GM18502 (cell line): ENCODE data around the gene BLTP2.
"Not testable (repeated sequence)": the region's sequence is repeated elsewhere in the genome, so short reads cannot be mapped to it uniquely, and the experiment has no call there.

ENCODE experiments used
- ATAC-seq: cut with Tn5 transposase; IDR thresholded peaks from one replicate; pipeline ENCODE4 v1.9.1; 2021; ENCODE audit warnings: mild to moderate bottlenecking; ENCODE audit not compliant: unreplicated experiment, poor library complexity

Gene BLTP2

DNA sequence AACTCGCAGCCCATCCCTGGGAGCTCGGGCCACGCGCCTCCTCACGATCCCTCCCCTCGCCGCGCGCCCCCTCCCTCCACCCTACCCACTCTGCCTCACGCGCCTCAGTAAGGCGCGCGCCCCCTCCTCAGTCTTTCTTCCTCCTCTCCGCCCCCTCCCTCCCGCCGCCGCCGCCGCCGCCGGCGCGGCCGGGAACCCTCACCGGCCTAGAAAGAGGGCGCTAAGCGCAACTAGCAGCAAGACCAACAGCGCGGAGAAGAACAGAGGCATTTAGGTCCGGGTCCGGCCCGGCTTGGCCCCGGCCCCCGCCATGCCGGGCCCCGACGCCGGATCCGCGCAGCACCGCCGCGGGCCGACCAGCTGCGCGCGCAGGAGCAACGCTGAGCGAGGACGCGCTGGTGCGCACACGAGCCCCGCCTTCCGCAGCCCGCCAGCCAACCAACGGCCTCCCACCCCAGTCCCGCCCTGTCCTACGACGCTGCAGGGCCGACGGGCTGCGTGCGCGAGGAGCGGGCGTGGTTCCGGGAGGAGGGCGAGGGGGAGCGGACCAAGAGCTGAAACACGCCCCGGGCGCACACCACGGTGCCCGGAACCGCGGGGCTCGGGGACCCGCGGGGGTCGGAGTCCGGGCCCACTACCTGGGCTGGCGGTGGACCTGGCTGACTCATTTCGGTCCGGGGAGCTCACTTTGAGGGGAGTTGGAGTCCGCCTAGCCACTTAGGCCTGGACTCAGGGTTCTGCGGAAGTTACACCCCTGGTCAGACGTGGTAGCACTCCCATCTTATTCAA is at the start of gene BLTP2:
Gene BLTP2 (minus strand): TSS at position 372 of the 789 bp plus-strand sequence. CDS start 102 bp downstream, at position 270.
- ATAC-seq: peak; percentile 92

DNA sequence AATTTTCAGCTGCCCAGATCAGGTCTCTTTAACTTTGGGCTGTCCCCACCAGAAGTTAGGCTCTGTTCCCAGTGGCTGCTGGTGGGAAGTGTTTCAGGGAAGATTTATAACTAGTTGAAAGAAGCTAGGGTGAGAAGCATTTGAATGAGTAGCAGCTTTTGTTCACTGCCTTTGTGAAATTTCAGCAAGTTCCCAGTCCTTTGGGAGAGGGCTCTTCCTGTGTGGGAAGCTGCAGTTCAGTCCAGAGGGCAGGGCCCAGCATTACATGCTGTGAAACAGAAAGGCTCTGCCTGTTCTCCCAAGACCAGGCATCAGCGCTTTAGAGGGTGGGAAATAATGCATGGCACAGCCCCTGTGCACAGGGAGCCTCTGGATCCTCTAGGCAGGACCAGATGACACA is 48.9 kb upstream of the BLTP2 start:
- ATAC-seq: no peak

- ATAC-seq: no peak
Measured at GRCh38 chr17:28689011-28689410, 44.1 kb upstream of the BLTP2 start.

DNA sequence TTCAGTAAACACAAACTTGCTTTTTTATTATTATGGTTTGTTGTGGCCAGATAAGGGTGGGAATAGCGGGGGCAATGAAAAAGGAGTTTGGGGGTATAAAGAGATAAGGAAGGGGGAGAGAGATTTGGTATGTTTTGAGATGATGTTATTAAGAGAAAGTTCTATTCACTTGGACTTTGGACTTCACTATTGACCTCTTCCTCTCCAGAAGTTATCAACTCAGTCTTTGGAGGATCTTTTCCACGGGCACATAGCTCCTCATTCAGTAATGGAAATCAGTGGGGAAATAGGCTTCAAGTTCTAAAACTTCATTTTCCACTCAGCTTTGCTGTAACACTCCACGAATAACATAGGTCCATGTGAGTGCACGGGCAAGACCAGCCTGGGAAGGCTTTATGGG is 43.5 kb upstream of the BLTP2 start:
- no peak for ATAC-seq

GRCh38 chr17:28686296-28686695 is 41.3 kb upstream of the BLTP2 start:
- no peak for ATAC-seq

DNA sequence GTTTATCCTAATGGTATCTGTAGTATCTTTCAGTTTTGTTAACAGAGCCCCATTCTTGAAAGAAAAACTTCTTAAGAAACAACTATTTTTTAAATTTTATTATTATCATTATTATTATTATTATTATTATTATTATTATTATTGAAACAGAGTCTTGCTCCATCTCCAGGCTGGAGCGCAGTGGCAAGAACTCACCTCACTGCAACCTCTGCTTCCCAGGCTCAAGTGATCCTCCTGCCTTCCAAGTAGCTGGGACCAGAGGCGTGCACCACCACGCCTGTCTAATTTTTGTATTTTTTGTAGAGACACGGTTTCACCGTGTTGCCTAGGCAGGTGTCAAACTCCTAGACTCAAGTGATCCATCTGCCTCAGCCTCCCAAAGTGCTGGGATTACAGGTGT is 40.4 kb upstream of the BLTP2 start:
- no peak for ATAC-seq

DNA sequence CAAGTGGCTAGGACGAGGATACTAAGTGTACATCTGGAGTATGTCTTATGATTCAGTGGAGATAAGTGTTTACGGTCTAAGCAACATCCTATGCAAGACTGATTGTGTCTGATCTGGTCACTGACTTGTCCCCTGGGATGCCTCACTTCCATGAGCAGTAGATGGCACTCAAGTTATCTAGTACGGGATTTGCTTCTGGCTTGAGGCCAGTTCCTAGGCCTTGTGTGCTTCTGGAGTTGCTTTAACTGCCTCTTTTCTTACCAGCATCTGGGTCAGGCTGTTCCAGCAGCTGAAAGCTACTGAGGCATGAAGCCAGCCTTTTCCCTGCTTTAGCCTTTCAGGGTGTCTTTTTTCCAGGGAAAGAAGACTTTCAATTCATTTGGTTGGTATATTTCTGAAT is 40.0 kb upstream of the BLTP2 start:
- no peak for ATAC-seq

GRCh38 chr17:28682655-28683054 is 37.7 kb upstream of the BLTP2 start:
- no peak for ATAC-seq

GRCh38 chr17:28675980-28676379 is 31.0 kb upstream of the BLTP2 start:
- no peak for ATAC-seq

DNA sequence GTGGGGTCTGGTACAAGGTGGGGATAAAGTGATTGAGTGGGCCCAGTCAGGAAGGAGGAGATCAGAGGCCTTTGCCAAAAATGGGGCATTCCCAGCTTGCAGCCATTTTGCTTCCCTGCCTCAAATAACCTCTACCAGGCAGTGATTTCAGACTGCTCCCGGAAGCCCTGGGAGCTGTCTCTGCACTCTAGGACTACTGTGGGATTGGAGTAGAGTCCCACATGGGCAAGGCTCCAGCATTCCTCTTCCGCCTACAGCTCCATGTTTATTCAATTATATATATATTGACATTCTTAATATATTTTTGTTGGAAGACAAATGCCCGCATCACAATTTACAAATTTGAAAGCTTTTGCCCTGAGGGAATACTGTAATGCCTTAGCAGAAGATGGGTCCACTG is 30.5 kb upstream of the BLTP2 start:
- ATAC-seq: no peak

GRCh38 chr17:28669918-28670317 is 25.0 kb upstream of the BLTP2 start:
- no peak for ATAC-seq

DNA sequence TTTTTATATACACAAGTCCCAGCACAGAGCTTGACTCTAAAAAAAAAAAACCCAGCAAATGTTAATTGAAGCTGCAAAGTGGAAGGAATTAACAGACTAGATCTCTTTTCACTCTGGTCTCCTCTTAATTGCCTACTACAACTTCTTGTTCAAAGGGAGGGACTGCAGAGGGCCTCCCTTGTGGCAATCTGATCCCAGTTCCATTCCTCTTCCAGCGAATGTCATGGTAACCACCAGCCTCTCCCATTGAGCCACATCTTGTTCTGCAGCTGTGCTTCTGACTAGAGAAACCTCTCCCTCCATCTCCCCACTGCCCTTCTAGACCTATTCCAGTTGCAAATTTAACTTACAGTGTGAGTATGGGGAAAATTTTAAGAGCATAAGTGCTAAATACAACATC is 22.9 kb upstream of the BLTP2 start:
- ATAC-seq: no peak

DNA sequence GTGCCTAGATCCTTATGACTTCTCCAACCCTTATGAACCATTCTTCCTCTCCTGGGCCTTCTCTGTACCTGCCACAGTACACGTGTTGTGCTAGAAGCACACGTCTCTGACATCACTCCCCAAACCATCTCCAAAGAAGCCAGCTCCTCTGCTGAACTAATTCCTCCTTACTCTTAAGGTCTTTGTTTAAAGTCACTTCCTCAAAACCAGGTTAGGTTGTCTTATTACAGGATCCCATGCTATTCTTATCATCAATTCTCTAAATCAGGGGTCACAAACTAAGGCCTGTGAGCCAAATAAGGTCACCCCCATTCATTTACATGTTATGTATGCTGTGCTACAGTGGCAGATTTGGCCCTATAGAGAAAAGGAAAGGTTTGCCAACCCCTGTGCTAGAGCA is 21.0 kb upstream of the BLTP2 start:
- ATAC-seq: no peak

DNA sequence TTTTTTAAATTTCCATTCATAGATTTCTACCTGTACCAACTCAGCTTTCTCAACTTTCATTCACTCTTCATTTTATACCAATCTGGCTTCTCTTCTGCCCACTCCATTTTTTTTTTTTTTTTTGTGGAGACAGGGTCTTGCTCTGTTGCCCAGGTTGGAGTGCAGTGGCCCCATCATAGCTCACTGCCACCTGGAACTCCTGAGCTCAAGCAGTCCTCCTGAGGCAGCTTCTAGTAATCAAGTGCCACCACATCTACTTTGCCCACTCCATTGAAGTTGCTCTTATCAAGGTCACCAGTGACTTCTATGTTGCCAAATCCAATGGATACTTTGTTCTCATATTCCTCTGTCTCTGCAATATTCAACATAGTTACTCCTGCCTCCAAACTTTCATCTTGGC is 18.8 kb upstream of the BLTP2 start:
- no peak for ATAC-seq

DNA sequence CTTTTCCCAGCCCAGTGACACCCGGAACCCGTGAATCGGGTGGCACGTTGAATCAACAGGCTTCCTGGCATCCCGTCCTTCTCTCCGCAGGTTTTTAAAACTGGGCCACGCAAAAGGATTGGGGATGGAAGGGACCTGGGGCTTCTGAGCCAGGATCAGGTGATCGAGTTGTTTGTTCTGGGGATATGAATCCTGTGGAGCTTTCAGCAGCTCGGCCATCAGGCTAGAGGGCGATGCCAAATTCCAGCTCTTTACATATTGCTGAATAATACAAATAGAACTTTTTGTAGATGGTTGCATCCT is 17.5 kb upstream of the BLTP2 start:
- no peak for ATAC-seq

DNA sequence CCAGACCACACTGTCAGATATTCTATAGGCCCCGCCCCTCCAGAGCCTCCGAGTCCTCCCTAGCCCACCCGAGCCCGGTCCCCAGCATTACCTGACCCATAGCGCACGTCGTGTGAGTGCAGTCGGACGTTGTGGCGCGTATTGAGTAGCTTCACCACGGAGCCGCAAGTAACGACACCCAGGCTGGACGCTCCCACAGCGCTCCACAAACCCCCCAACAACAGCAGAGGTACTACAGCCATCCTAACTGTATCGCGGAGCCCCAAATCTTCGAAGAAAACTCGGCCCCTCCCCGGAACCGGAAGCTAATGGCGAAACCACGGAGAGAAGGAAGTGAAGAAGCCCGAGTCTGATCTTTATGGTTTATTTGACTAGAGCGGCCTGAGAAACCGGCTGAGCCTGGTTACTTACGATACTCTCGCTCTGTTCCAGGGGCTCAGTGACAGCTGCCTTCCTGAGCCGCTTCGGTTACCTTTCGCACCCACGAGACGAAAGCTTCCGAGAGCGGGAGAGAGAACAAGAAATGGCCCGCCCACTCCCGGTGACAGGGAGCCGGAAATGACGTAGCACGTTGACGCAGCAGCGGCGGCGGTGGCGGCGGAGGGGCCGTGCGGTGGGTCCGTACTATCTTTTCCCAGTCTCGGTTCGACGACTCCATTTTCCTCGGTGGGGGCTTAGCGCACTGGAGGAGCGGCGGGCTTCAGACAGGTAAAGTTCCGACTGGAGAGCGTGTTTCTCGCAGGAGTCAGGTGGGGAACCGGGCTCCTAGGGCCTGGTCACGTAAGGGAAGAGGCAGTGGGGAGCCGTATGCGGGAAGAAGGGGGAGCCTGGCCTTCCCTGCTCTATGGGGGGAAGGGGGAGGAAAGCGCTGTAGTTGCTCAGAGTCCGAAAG is 16.9 kb upstream of the BLTP2 start, which contains the start of the genes SDF2 and SUPT6H:
Gene SDF2 (minus strand): TSS at position 272 of the 892 bp plus-strand sequence. CDS start 30 bp downstream, at position 242.
Gene SUPT6H (plus strand): TSS at position 571 of the 892 bp plus-strand sequence. CDS start 11,197 bp downstream, outside the sequence.
- ATAC-seq: peak; percentile 80

DNA sequence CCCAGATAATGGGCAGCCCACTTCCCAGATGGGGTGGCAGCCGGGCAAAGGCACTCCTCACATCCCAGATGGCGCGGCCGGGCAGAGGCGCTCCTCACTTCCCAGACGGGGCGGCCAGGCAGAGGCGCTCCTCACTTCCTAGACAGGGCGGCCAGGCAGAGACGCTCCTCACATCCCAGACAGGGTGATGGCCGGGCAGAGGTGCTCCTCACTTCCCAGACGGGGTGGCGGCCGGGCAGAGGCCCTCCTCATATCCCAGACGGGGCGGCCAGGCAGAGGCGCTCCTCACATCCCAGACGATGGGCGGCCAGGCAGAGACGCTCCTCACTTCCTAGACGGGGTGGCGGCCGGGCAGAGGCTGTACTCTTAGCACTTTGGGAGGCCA is 14.5 kb upstream of the BLTP2 start:
- ATAC-seq: not testable (repeated sequence)

GRCh38 chr17:28658766-28659496 is 14.0 kb upstream of the BLTP2 start:
- ATAC-seq: not testable (repeated sequence)

DNA sequence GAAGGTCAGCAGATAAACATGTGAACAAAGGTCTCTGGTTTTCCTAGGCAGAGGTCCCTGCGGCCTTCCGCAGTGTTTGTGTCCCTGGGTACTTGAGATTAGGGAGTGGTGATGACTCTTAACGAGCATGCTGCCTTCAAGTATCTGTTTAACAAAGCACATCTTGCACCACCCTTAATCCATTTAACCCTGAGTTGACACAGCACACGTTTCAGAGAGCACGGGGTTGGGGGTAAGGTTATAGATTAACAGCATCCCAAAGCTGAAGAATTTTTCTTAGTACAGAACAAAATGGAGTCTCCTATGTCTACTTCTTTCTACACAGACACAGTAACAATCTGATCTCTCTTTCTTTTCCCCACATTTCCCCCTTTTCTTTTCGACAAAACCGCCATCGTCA is 13.4 kb upstream of the BLTP2 start:
- not testable (repeated sequence) for ATAC-seq

DNA sequence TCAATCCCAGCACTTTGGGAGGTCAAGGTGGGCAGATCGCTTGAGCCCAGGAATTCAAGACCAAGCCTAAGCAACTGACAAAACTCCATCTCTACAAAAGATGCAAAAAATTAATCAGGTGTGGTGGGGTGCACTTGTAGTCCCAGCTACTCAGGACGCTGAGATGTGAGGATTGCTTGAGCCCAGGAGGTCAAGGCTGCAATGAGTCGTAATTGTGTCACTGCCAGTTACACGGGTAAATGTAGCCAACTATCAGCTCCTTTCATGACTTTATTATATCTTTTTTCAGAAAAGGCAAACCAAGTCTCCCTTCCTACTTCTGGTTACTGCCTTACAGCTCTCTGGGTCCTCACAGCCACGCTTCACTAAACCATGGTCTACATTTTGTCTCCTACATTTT is 12.8 kb upstream of the BLTP2 start:
- ATAC-seq: no peak

- ATAC-seq: no peak
Measured at GRCh38 chr17:28655160-28655559, 10.2 kb upstream of the BLTP2 start.
